ENCODE results near the gene REXO5. TPM values are rescaled to one million over a fixed set of nuclear protein-coding genes. Genes with fewer than 3 reads are reported as not detected.

The REXO5 gene
- total RNA-seq, 4 donors from 2014 or later: 4.1 to 17.5 (median 6.4) TPM

GRCh38 chr16:20811889-20812439, 5.6 kb downstream of the REXO5 start:
- H3K36me3 ChIP-seq: peaks cover 0 to 4% (median 0%) of the 10 kb centered on the region in 4 donors
- H3K27me3 ChIP-seq: no peaks in the 10 kb centered on the region
- H3K4me3 ChIP-seq: no peak overlapping the region
- intact Hi-C loops (cut with DNase I; ENCODE audit: low total_unique reads) (no loop called here), in situ Hi-C loops (cut with MboI; ENCODE audit: low pct_ligation_motif_present in 1 of 4, low pct_unique_long_range_greater_than_20kb in 1 of 4, low sequenced_read_pairs in 3 of 4) (no loop called here)
- peak; percentile 24 for DNase-seq
- H3K27ac ChIP-seq: no peak overlapping the region
- TF ChIP-seq, protein P1, sequence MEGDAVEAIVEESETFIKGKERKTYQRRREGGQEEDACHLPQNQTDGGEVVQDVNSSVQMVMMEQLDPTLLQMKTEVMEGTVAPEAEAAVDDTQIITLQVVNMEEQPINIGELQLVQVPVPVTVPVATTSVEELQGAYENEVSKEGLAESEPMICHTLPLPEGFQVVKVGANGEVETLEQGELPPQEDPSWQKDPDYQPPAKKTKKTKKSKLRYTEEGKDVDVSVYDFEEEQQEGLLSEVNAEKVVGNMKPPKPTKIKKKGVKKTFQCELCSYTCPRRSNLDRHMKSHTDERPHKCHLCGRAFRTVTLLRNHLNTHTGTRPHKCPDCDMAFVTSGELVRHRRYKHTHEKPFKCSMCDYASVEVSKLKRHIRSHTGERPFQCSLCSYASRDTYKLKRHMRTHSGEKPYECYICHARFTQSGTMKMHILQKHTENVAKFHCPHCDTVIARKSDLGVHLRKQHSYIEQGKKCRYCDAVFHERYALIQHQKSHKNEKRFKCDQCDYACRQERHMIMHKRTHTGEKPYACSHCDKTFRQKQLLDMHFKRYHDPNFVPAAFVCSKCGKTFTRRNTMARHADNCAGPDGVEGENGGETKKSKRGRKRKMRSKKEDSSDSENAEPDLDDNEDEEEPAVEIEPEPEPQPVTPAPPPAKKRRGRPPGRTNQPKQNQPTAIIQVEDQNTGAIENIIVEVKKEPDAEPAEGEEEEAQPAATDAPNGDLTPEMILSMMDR (IDR thresholded peaks at IDR 0.05): no peak
- TF ChIP-seq POLR2AphosphoS5 (IDR thresholded peaks at IDR 0.05): no peak
- no peak for TF ChIP-seq EP300 (IDR thresholded peaks at IDR 0.05; ENCODE audit: low read depth)
- no peak for TF ChIP-seq POLR2A (IDR thresholded peaks at IDR 0.05)
- 61 to 67% methylated on average over 8 to 10 of the region's 10 CpGs for WGBS, 2 donors (ENCODE audit: low coverage in 1 of 2)
- H3K4me1 ChIP-seq: peaks cover 0 to 10% (median 0%) of the 10 kb centered on the region in 4 donors
- no peaks in the 10 kb centered on the region for H3K9me3 ChIP-seq

DNA sequence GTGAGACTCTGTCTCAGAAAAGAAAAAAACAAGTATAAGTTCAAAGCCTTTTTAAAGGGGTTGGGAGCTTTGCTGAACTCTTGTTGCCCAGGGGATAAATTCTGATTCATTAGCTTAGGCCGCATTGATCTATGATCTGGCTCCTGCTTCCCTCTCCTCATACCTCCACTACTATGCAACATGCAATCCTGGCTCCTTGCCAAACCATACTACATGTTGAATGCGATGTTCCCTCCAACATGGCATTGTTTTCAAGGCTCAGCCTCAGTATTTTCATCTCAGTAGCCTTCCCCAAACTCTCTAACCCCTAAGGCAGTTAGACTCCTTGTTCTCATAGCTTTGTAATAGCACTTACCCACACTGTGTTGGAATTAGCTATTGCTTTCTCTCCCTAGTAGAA, 6.2 kb downstream of the REXO5 start:
- TF ChIP-seq EP300 (IDR thresholded peaks at IDR 0.05; ENCODE audit: low read depth) (no peak), POLR2A (IDR thresholded peaks at IDR 0.05) (no peak), POLR2AphosphoS5 (IDR thresholded peaks at IDR 0.05) (no peak)
- TF ChIP-seq, protein P1 (IDR thresholded peaks at IDR 0.05): no peak
- WGBS, 2 donors (ENCODE audit: low coverage in 1 of 2): 73 to 86% methylated on average over 2 of the region's 2 CpGs
- no peak for DNase-seq
- H3K4me1 ChIP-seq: peaks cover 0 to 5% (median 0%) of the 10 kb centered on the region in 4 donors
- no peaks in the 10 kb centered on the region for H3K9me3 ChIP-seq
- no peak overlapping the region for H3K4me3 ChIP-seq
- no peak overlapping the region for H3K27ac ChIP-seq
- in situ Hi-C loops (cut with MboI; ENCODE audit: low pct_ligation_motif_present in 1 of 4, low pct_unique_long_range_greater_than_20kb in 1 of 4, low sequenced_read_pairs in 3 of 4): no loop called here
- intact Hi-C loops (cut with DNase I; ENCODE audit: low total_unique reads): no loop called here
- no peaks in the 10 kb centered on the region for H3K27me3 ChIP-seq
- H3K36me3 ChIP-seq: peaks cover 0 to 4% (median 0%) of the 10 kb centered on the region in 4 donors

DNA sequence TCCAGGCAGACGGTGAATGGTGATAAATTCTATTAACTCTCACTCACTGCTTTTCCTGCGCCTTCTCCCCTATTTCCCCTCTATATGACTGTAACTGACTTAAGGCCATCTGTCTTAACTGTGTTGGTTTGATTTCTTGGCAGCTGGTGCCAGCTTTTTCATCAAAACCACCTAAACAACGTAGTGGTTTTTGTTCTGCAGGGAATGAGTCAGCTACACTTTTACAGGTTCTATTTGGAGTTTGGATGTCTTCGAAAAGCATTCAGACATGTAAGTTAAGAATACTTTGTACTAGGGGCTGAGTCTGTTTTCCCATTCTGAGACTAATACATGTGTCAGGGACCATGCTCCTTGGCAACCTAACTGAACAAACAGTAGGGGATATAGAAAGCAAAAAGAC, 8.5 kb downstream of the REXO5 start:
- Histone ChIP-seq H3K9me3 (no peaks in the 10 kb centered on the region), H3K4me3 (no peak overlapping the region), H3K27ac (no peak overlapping the region), H3K4me1 (peaks cover 0 to 4% (median 0%) of the 10 kb centered on the region in 4 donors), H3K27me3 (no peaks in the 10 kb centered on the region), H3K36me3 (peaks cover 0 to 4% (median 0%) of the 10 kb centered on the region in 4 donors)
- in situ Hi-C loops (cut with MboI; ENCODE audit: low pct_ligation_motif_present in 1 of 4, low pct_unique_long_range_greater_than_20kb in 1 of 4, low sequenced_read_pairs in 3 of 4): no loop called here
- no peak for DNase-seq
- TF ChIP-seq, protein P1 (IDR thresholded peaks at IDR 0.05): no peak
- no peak for TF ChIP-seq EP300 (IDR thresholded peaks at IDR 0.05; ENCODE audit: low read depth)
- no peak for TF ChIP-seq POLR2A (IDR thresholded peaks at IDR 0.05)
- no peak for TF ChIP-seq POLR2AphosphoS5 (IDR thresholded peaks at IDR 0.05)
- 81 to 91% methylated on average over 4 of the region's 4 CpGs for WGBS, 2 donors (ENCODE audit: low coverage in 1 of 2)
- intact Hi-C loops (cut with DNase I; ENCODE audit: low total_unique reads): no loop called here

GRCh38 chr16:20818929-20819585, 12.7 kb downstream of the REXO5 start:
- H3K27me3 ChIP-seq: no peaks in the 10 kb centered on the region
- H3K9me3 ChIP-seq: no peaks in the 10 kb centered on the region
- no peaks in the 10 kb centered on the region for H3K4me1 ChIP-seq
- peaks cover 0 to 4% (median 0%) of the 10 kb centered on the region in 4 donors for H3K36me3 ChIP-seq
- no peak for DNase-seq
- WGBS, 2 donors (ENCODE audit: low coverage in 1 of 2): 94 to 100% methylated on average over 2 to 4 of the region's 4 CpGs
- H3K27ac ChIP-seq: no peak overlapping the region
- no peak overlapping the region for H3K4me3 ChIP-seq
- TF ChIP-seq POLR2AphosphoS5 (IDR thresholded peaks at IDR 0.05): no peak
- no peak for TF ChIP-seq POLR2A (IDR thresholded peaks at IDR 0.05)
- no peak for TF ChIP-seq EP300 (IDR thresholded peaks at IDR 0.05; ENCODE audit: low read depth)
- TF ChIP-seq, protein P1 (IDR thresholded peaks at IDR 0.05): no peak
- in situ Hi-C loops (cut with MboI; ENCODE audit: low pct_ligation_motif_present in 1 of 4, low pct_unique_long_range_greater_than_20kb in 1 of 4, low sequenced_read_pairs in 3 of 4) (no loop called here), intact Hi-C loops (cut with DNase I; ENCODE audit: low total_unique reads) (no loop called here)
